GM18507 (cell line): ENCODE measurements around the gene OR4E1.
"Not testable (repeated sequence)": the region's sequence is repeated elsewhere in the genome, so short reads cannot be mapped to it uniquely, and the experiment has no call there.

Source experiments
- DNase-seq: peaks from one replicate; pipeline ENCODE4 v3.0.0; 2011; ENCODE audit warnings: low read depth; ENCODE audit not compliant: insufficient read length; ENCODE audit errors: extremely low spot score
- FAIRE-seq: peaks from 2 replicates; lab custom pipeline; 2011; peaks lifted over from hg19 to GRCh38; lab: Jason Lieb, UNC

Gene OR4E1

DNA sequence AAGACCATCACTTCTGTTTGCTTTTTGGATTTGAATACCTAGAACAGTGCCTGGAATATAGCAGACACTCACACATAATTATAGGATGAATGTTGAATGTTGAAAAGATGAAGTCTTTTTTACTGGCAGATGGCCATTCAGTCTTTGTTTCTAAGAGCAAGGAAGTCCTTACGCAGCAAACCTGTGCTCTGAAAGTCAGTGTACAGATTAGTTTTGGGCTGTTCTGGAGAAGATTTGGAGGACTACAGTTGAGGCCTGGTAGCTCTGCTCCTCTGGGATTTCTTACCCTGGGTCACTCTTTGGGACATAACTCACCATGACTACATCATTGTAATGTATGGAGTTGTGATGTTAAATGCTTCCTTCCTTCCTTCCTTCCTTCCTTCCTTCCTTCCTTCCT is 16.6 kb downstream of the OR4E1 start:
- no peak for DNase-seq
- no peak for FAIRE-seq

DNA sequence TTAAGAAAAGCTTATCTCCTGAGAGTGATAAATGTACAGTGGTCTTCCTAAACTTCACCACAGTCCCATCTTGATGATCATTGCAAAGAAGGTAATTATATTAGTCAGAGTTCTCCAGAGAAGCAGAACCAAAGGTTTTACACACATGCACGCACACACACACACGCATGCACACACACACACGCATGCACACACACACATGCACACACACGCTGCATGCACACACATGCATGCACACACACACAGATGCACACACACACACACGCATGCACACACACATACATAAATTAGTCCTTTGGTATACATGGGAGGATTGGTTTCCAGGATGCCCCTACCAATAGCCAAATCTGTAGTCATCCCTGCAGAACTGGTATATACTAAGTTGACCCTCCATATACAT is 19.4 kb downstream of the OR4E1 start:
- DNase-seq (no peak), FAIRE-seq (no peak)

DNA sequence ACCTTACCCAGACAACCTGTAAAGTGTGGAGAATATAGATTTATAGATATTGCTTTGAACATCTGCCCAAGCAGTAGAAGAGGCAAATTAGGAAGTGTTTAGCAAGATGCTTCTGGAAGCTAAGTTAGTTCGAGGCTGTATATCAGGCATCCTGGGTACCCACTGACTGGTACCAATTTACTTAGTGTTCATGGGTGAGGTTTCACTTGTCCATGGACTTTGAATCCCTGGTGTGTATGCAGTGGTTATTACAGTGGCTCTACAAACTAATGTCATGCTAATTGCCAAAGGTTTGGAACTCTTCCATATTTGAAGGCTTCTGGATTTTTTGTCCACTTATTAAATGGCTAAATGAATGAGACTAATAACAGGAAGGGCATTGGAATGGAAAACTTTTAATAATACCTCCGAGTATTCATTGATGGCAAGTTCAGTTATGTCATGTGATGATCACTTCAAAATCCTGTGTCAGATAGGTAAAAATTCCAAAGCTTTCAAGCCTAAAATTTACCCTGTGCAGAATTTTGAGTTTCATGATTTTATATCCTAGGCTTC is 20.2 kb downstream of the OR4E1 start, which contains the start of gene OR4E2:
Gene OR4E2, plus strand, starts transcription at position 505 of the 555 bp plus-strand sequence. CDS start 11,248 bp downstream, outside the sequence.
- DNase-seq (no peak), FAIRE-seq (no peak)

DNA sequence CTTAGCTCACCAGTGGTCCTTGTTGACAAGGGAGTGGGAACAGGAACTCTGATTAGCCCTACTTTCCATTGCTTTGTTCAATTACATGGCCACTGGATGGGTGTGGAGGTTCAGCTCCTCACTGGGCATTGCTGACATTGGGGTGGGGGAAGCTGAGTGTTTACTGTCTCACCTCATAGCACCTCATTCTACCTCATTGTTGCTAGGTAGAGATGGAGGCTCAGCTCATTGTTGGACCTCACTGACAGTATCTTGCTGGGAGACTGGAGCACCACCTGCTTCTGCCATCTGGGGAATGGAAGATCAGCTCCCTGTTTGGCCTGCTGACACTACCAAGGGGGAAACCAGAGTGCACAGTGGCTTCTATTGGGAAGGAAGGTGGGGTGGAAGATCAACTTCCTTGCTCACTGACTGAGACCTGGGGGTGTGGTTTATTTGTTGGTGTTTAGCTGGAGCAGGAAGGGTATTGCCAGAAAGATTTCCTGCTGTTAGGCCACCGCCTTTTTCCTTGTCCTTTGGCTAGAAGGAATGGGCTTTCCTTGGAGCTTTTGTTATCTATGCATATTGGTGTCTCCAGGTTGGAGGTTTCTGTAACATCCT is 21.3 kb downstream of the OR4E1 start:
- DNase-seq (no peak), FAIRE-seq (no peak)

DNA sequence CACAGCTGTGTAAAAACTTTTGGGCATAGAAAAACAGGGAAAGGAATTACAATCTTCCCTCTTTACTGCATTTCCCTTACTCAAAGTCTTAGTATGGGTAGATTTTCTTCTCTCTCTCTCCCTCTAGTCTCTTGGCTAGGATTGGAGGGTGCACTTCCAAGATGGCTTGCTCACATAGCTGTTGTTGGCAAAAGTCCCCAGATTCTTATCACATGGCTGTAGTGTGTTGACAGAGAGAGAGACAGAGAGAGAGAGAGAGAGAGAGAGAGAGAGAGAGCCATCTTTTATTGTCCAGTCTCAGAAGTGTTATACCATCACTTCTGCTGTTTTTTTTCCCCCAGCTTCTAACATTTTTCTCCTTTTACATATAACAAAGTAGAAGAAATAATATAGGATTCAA is 26.2 kb downstream of the OR4E1 start:
- FAIRE-seq (no peak), DNase-seq (no peak)

DNA sequence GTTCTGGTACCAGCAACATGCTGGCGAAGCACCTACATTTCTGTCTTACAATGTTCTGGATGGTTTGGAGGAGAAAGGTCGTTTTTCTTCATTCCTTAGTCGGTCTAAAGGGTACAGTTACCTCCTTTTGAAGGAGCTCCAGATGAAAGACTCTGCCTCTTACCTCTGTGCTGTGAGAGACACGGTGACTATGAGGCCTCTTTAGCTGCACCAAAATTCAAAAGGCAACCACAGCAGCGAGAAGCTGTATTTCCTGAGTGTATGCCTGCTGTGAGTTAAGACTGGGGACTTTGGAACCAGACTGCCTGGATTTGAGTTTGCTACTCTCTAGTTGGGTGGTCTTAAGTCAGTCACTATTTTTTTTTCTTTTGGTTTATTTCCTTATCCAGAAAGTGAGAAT is 30.2 kb downstream of the OR4E1 start:
- DNase-seq (no peak), FAIRE-seq (no peak)

DNA sequence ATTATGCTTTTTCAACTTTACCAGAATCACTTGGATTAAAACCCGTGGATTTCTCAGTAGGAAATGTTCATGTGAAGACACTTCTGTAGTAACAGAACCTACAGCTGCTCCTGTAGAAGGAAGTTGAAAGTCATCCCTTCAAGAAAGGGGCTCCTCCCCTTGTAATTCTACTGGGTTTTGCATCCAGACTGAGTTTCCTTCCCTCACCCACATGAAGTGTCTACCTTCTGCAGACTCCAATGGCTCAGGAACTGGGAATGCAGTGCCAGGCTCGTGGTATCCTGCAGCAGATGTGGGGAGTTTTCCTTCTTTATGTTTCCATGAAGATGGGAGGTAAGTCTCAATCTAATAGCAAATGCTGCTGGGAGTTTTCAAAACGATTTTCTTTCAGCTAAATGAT is 30.9 kb downstream of the OR4E1 start:
- DNase-seq, result no peak
- FAIRE-seq, result no peak

DNA sequence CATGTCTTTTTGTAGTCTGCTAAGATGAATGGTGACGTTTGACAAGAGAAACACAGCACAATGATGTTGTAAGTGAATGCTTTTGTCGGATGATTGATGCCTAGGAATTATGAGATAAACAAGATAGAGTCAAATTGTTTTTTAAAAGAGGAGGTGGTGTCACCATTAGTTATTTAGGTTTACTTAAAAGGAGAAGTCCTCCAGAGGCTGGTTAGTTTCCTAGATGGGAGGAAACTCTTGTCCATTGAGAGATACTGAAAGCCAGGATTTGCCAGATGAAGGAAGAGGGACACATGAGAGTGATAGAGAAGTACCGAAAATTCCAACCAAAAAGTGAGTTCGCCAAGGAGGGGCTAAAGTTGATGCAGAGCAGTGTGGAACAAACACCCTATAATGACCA is 38.8 kb downstream of the OR4E1 start, which contains the start of gene OR10G2:
Gene OR10G2, minus strand, starts transcription at position 101 of the 400 bp plus-strand sequence. Its CDS starts 98 bp downstream, at position 3.
- FAIRE-seq, result no peak
- no peak for DNase-seq

DNA sequence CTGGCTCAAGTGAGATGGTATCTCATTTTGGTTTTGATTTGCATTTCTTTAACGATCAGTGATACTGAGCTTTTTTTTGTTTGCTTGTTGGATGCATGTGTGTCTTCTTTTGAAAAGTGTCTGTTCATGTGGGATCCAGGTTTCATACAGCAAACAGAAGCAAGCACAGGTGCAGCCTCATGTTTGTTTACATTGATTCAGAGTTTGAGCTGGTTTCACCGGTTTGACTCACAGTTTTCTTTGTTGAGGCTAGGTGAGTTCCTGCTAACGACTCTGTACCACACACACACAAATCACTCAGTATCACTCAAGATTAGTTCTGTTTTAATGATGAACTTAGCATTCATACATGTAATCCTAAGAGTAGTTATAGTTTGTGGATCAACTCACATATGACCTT is 42.5 kb downstream of the OR4E1 start:
- no peak for DNase-seq

DNA sequence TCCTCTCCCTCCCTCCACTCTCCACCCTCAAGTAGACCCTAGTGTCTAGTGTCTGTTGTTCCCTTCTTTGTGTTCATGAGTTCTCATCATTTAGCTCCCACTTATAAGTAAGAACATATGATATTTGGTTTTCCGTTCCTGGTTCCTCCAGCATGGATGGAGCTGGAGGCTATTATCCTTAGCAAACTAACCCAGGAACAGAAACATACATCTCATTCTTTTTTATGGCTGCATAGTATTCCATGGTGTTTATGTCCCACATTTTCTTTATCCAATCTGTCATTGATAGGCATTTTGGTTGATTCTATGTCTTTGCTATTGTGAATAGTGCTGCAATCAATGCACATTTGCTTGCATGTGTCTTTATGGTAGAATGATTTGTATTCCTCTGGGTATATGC is 43.1 kb downstream of the OR4E1 start:
- DNase-seq, FAIRE-seq: not testable (repeated sequence)

More for the DNA sequence above, 42.5 kb downstream of the OR4E1 start:
- no peak for FAIRE-seq

DNA sequence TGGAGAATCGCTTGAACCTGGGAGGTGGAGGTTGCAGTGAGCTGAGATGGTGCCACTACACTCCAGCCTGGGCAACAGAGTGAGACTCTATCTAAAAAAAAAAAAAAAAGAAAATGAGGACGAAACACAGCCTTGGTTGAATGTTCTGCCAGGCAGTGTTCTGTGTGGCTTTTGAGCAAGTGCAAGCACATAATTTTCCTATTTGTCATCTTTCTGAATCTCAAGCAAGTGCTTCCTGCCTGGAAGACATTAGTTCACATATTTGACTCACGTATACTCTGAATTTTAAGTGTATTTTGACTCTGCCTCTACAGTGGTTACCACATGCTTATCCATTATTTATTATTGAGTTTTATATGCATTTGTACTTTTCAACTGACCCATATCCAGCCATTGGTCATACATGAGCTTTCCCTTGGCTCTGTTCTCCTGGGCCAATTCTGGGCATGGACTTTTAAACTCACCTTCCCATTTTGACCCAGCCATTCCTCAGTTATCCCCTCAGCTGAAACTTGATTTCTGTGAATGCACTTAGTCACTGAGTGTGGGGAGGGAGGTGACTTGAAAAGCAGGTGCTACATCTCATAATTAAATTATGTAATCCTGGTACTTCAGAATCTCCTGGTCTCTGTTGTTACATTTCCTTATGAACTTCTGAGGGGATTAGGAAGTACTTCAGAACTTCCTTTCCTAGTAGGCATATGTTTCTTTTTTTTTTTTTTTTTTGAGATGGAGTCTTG is 47.0 kb downstream of the OR4E1 start:
- FAIRE-seq, result no peak

More for the DNA sequence above, 47.0 kb downstream of the OR4E1 start:
- DNase-seq, result no peak
